PFSK-1 (cell line): Measurements from ENCODE around the gene SPAG6.

Experiments used
- FOXP2 ChIP-seq: optimal IDR thresholded peaks from 2 replicates; pipeline ENCODE3; 2011; ENCODE audit warnings: borderline replicate concordance, control low read depth, inconsistent platforms; ENCODE audit not compliant: insufficient read depth; ENCODE audit errors: extremely low read length, extremely low read depth
- POLR2AphosphoS5 ChIP-seq: IDR thresholded peaks from 2 replicates; pipeline ENCODE4 v1.6.1; 2012; ENCODE audit warnings: low read depth, mild to moderate bottlenecking, control low read depth, low read length, moderate library complexity
- REST ChIP-seq, 2 experiments: IDR thresholded peaks; 2 replicates each; pipeline versions ENCODE4 v1.6.1 to v1.8.0; 2011 to 2012; ENCODE audit warnings: low read depth in 2 of 2, low read length in 2 of 2, control low read depth in 1 of 2, inconsistent platforms in 1 of 2, mild to moderate bottlenecking in 1 of 2, moderate library complexity in 1 of 2; ENCODE audit not compliant: insufficient read depth in 1 of 2
- SIN3A ChIP-seq: IDR thresholded peaks from 2 replicates; pipeline ENCODE4 v1.6.1; 2012; ENCODE audit warnings: mild to moderate bottlenecking, low read length, moderate library complexity, borderline replicate concordance; ENCODE audit not compliant: insufficient read depth
- TAF1 ChIP-seq: IDR thresholded peaks from 2 replicates; pipeline ENCODE4 v1.6.1; 2012; ENCODE audit warnings: low read length, control low read depth, borderline replicate concordance; ENCODE audit not compliant: insufficient read depth

Gene SPAG6

GRCh38 chr10:22356324-22356873 is 11.1 kb downstream of the SPAG6 start:
- TF ChIP-seq REST (IDR thresholded peaks at IDR 0.05; ENCODE audit: insufficient read depth in 1 of 2, low read depth in 2 of 2, low read length in 2 of 2) (no peak), TAF1 (no peak), SIN3A (no peak), FOXP2 (no peak), POLR2AphosphoS5 (no peak)

- TF ChIP-seq SIN3A (no peak), FOXP2 (no peak), REST (IDR thresholded peaks at IDR 0.05; ENCODE audit: insufficient read depth in 1 of 2, low read depth in 2 of 2, low read length in 2 of 2) (no peak), TAF1 (no peak), POLR2AphosphoS5 (no peak)
Measured at GRCh38 chr10:22363305-22363704, 18.0 kb downstream of the SPAG6 start.

- TF ChIP-seq REST (IDR thresholded peaks at IDR 0.05; ENCODE audit: insufficient read depth in 1 of 2, low read depth in 2 of 2, low read length in 2 of 2) (no peak), TAF1 (no peak), SIN3A (no peak), FOXP2 (no peak), POLR2AphosphoS5 (no peak)
Measured at GRCh38 chr10:22364407-22365140, 19.3 kb downstream of the SPAG6 start.

GRCh38 chr10:22365233-22365632 is 19.9 kb downstream of the SPAG6 start:
- no peak for TF ChIP-seq TAF1
- no peak for TF ChIP-seq SIN3A
- no peak for TF ChIP-seq POLR2AphosphoS5
- TF ChIP-seq REST (IDR thresholded peaks at IDR 0.05; ENCODE audit: insufficient read depth in 1 of 2, low read depth in 2 of 2, low read length in 2 of 2): no peak
